HG02870 (cell line): ENCODE data around the gene PCARE.

Source experiments
- ATAC-seq: cut with Tn5 transposase; IDR thresholded peaks from one replicate; pipeline ENCODE4 v1.9.1; 2021; ENCODE audit warnings: mild to moderate bottlenecking, moderate library complexity; ENCODE audit not compliant: unreplicated experiment

The PCARE gene

GRCh38 chr2:29064346-29064715 lies 10.0 kb downstream of the PCARE start:
- no peak for ATAC-seq

GRCh38 chr2:29063646-29064345 lies 10.5 kb downstream of the PCARE start:
- no peak for ATAC-seq

- no peak for ATAC-seq
Observed at GRCh38 chr2:29063056-29063455, 11.3 kb downstream of the PCARE start.

DNA sequence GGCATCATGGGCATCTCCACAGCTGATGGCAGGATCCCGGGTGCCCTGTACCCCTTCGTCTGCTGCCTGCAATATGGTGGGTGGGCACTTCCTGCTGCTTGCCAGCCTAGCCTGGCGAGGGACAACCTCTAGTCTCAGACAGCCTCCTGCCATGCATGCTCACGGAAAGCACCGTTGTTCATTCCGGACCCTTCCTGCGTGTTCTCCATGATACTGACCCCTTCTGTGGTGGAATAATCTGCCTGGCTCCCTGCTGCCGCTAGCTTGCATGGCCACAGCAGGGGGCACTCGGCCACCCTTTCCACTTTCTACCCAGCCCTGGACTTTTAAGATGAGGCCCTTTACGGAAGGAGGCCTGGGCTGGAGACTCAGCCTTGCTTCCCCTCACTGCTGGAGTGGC lies 12.0 kb downstream of the PCARE start:
- ATAC-seq = no peak

GRCh38 chr2:29061616-29062015 lies 12.7 kb downstream of the PCARE start:
- ATAC-seq = no peak

DNA sequence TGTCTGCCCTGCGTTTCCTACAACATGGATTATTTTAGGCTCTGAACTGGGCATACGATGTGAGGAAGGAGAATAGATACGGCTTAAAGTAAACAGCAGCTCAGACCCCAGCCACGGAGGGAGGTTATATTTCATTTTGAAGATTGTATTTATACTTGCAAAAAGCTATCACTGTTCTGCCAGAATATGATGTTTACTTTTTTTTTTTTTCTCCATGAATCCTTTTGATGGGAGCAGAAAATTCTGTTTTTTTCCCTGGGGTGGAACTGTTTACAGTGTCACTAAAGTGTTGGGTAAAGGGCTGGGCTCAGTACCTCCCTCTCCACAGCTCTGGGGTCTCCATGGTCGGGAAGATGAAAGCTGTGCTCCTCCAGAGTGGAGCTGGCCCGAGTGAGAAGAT lies 13.1 kb downstream of the PCARE start:
- ATAC-seq = no peak

DNA sequence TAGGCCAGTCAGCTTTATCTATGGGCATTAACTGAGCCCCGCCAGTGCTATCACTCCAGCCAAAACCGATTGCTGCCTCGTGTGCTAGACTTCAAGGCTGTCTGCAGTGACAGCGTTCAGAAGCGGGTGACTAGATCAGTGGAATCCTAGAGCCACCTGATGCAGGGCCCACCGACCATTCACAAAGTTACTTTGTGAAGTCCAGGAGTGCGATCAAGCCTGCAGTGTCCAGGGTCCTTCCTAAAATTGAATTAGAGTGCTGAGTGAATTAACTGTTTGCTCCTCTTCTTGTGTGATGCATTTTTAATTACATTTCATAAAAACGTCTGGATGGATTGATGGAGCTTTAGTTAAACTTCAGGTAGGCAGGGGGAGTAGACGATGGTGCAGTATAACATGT lies 13.9 kb downstream of the PCARE start:
- no peak for ATAC-seq

- ATAC-seq = no peak
Observed at GRCh38 chr2:29059624-29060023, 14.7 kb downstream of the PCARE start.

- ATAC-seq = no peak
Observed at GRCh38 chr2:29057006-29057405, 17.3 kb downstream of the PCARE start.

DNA sequence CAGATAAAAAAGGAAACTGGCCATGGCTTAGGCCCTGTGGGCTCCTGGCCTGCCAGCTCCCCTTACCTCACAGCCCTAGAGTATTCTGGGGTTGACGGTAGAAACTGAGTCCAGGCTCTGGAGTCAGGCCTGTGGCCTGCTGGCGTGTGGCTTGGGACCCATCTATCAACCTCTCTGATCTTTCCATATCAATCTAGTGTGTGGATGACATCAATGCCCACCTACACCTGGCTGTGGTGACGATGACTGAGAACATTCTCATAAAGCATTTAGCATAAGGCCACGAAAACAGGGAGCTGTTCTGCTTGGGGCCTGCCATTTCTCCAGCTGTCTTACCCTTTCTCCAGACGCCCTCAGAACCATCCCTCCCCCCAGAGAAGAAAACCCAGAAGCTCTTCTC lies 17.9 kb downstream of the PCARE start:
- ATAC-seq = no peak

DNA sequence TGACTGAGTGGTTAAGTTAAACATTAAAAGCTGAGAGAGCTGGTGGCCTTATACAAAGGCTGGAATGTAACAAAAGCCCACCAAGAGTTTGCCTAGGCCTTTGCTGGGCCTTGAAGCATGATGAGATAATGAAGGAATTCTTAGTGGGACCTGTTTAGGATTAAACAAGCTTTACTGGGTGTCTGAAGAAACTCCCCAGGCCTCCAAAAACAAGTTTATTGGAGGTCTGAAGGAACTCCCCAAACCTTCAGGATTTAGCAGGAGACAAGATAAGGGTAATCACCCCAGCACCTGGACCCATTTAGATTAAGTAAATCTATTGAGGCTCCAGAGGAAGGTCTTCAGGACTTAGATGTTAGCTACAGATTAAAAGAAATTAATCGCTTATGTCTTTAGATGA lies 18.7 kb downstream of the PCARE start:
- ATAC-seq = no peak

DNA sequence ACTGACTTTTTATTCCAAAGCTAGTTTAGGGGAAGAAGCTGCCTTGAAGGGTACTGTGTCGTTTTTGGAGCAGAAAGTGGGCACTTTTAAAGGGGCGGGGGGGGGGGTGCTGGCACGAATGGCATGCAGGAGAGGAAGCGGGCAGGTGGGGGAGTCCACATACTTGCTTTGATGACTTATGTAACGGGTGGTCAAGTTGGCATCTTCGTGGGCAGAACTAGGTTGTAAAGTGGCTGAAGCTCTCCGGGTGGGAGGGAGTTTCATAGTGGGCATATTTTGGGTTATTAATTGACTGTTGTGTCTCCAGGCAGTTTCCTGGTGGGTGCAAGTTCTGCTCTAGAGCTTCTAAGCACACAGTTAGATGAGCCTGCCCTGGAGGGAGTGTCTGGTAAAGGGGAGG lies 19.9 kb downstream of the PCARE start:
- no peak for ATAC-seq

- no peak for ATAC-seq
Observed at GRCh38 chr2:29053670-29054400, 20.5 kb downstream of the PCARE start.

DNA sequence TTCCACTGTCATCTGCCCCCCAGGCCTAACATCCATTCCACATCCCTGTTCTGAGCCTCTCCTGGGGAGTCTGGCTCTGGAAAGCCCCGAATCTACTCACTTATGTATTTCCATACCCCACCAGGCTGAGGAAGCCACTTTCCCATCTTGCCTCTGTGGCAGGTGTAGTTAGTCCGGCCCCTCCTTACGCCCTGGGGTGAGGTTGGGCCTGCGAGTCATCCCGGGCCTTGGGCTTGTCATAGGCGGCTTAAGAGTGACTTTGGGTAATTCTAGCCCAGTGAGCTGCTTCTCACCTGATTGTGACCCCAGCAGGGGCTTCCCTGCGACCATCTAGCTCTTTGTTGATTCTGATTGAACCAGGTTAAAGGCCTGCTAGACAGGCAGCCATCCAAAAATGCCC lies 21.1 kb downstream of the PCARE start:
- no peak for ATAC-seq

- no peak for ATAC-seq
Observed at GRCh38 chr2:29052807-29053206, 21.5 kb downstream of the PCARE start.

DNA sequence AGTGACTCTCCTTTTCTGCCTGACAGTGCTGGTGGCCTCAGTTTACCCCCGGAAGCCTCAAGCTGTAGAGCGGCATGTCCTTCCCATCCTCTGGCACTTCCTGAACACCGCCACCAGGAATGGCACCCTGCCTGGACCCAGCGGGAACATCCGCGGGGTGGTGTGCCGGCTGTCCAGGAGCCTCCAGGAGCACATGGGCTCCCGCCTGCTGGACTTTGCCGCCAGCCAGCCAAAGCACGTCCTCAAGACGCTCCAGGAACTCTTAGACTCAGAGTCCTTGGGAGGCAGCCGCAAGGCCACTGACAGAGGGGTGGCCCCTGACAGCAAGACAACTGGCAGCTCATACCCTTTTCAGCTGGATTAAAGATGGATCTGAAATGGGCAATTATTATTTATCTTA lies 22.6 kb downstream of the PCARE start:
- no peak for ATAC-seq

- no peak for ATAC-seq
Observed at GRCh38 chr2:29050591-29050990, 23.7 kb downstream of the PCARE start.

DNA sequence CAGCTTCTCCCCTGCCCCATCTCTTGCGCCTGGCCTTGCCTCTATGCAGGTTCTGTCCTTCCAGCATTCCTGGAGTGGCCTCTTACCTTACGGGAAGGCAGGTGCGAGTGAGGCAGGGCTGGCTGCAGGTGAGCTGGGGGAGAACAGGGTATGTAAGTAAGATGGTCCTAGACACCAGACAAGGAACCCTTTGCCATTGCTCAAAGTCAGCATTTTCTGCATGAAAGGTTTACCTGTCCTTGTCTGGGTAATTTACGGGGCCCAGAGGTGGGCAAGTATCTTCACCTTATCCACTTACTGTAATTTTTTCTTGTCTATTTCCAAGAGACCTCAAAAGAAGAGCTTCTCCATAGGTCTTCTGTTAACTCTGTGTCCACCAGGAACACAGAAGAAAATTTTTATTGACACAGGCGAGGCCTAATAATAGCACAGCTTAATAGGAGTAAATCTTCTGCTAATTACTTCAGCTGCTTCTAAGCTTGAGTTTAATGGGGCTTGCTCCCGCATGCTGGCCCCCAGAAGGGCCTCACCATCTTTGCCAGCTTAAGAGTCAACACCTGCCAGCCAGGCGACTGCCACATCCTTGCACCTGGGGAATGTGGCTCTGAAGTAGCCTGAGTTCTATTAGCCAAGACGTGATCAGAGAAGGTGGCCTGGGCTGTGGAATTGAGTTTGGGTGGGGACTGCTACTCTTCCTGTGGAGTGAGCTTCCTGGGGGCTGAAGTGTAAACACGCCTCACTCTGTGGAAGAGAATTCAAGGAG lies 27.1 kb downstream of the PCARE start:
- ATAC-seq = no peak

DNA sequence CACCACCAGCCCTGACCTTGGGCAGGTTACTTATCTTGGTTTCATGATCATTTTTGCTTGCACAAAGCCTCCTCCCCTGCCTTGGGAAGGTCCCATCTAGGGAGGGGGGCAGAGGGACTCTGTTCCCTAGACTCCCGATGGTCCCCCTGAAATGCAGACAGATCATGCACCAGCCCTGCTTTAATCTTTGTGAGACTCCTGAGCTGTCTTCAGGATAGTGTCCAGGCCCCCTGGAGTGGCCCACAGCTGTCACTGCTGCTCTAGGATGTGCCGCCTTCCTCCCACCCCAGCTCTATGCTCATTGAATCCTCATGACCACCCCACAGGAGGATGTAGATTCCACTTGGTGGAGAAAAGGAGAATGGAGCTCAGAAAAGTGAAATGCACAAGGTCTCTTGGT lies 28.0 kb downstream of the PCARE start:
- ATAC-seq = no peak

- ATAC-seq = no peak
Observed at GRCh38 chr2:29044459-29044858, 29.9 kb downstream of the PCARE start.

GRCh38 chr2:29042561-29043075 lies 31.7 kb downstream of the PCARE start:
- no peak for ATAC-seq

DNA sequence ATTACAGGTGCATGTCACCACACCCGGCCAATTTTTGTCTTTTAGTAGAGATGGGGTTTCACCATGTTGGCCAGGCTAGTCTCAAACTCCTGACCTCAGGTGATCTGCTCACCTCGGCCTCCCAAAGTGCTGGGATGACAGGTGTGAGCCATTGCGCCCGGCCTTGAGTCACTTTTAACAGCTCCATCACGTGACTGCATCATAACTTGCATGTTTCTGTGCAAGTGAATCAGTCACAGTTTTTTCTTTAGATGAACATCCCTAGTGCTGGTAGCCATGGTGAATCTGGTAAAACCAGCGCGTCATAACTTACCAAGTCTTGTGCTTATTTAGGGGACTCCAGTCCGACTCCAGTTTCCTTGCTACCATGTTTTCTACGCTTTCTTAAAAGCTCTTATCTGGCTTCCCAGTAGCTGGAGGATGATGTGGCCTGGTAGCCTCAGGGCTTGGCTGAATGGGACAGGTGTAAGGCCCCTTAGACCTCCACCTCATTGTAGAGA lies 33.1 kb downstream of the PCARE start:
- ATAC-seq = no peak
